T-helper 1 cell treated with Interleukin-12 subunit alpha and Interleukin-12 subunit beta and Interleukin-4 antibody, amounts not matched to agents 30 μg/mL and 1 μg/mL, for 36 hours (primary cell): Measurements from ENCODE around the gene LASP1NB.

ENCODE experiments used
- H3K27ac Mint-ChIP-seq: one replicate; pipeline ENCODE4 v1.8.0; 2021; ENCODE audit warnings: mild to moderate bottlenecking, mixed read lengths
- H3K27me3 Mint-ChIP-seq: one replicate; pipeline ENCODE4 v1.8.0; 2021; ENCODE audit warnings: low read depth, mixed read lengths
- H3K36me3 Mint-ChIP-seq: one replicate; pipeline ENCODE4 v1.8.0; 2021; ENCODE audit warnings: low read depth, mixed read lengths
- H3K4me1 Mint-ChIP-seq: one replicate; pipeline ENCODE4 v1.8.0; 2021; ENCODE audit warnings: low read depth, mixed read lengths
- H3K4me3 Mint-ChIP-seq: one replicate; pipeline ENCODE4 v1.8.0; 2021; ENCODE audit warnings: mild to moderate bottlenecking, moderate library complexity, mixed read lengths
- H3K9me3 Mint-ChIP-seq: one replicate; pipeline ENCODE4 v1.8.0; 2021; ENCODE audit warnings: mixed read lengths

LASP1NB gene

GRCh38 chr17:38925263-38925995 is at the start of gene LASP1NB:
Gene LASP1NB, plus strand, starts transcription at chr17:38925614.
- Mint-ChIP-seq H3K4me1 (peaks cover 22% of the 10 kb centered on the region), H3K36me3 (peaks cover 4% of the 10 kb centered on the region), H3K27me3 (no peaks in the 10 kb centered on the region), H3K4me3 (no peak within 1 kb of the TSS), H3K9me3 (no peaks in the 10 kb centered on the region), H3K27ac (peak within 1 kb of the TSS; percentile 34)

GRCh38 chr17:38877130-38877851 is 48.1 kb upstream of the LASP1NB start:
- Mint-ChIP-seq H3K36me3 (peaks cover 33% of the 10 kb centered on the region), H3K27ac (peak overlapping the region; percentile 62), H3K9me3 (no peaks in the 10 kb centered on the region), H3K27me3 (no peaks in the 10 kb centered on the region), H3K4me3 (peak overlapping the region; percentile 37), H3K4me1 (peaks cover 66% of the 10 kb centered on the region)

GRCh38 chr17:38879878-38880665 is 45.3 kb upstream of the LASP1NB start:
- Mint-ChIP-seq H3K4me1 (peaks cover 73% of the 10 kb centered on the region), H3K27ac (peak overlapping the region; percentile 81), H3K9me3 (no peaks in the 10 kb centered on the region), H3K4me3 (peak overlapping the region; percentile 63), H3K36me3 (peaks cover 46% of the 10 kb centered on the region), H3K27me3 (no peaks in the 10 kb centered on the region)

GRCh38 chr17:38881600-38882191 is 43.7 kb upstream of the LASP1NB start:
- H3K27ac Mint-ChIP-seq, result peak overlapping the region; percentile 79
- H3K27me3 Mint-ChIP-seq, result no peaks in the 10 kb centered on the region
- no peaks in the 10 kb centered on the region for H3K9me3 Mint-ChIP-seq
- peak overlapping the region; percentile 58 for H3K4me3 Mint-ChIP-seq
- H3K36me3 Mint-ChIP-seq, result peaks cover 59% of the 10 kb centered on the region
- H3K4me1 Mint-ChIP-seq, result peaks cover 79% of the 10 kb centered on the region

- Mint-ChIP-seq H3K4me1 (peaks cover 76% of the 10 kb centered on the region), H3K4me3 (peak overlapping the region; percentile 80), H3K27me3 (no peaks in the 10 kb centered on the region), H3K36me3 (peaks cover 62% of the 10 kb centered on the region), H3K27ac (peak overlapping the region; percentile 88), H3K9me3 (no peaks in the 10 kb centered on the region)
Measured at GRCh38 chr17:38882870-38883269, 42.5 kb upstream of the LASP1NB start.

GRCh38 chr17:38883592-38884526 is 41.6 kb upstream of the LASP1NB start:
- peak overlapping the region; percentile 80 for H3K4me3 Mint-ChIP-seq
- H3K4me1 Mint-ChIP-seq, result peaks cover 71% of the 10 kb centered on the region
- peak overlapping the region; percentile 88 for H3K27ac Mint-ChIP-seq
- H3K36me3 Mint-ChIP-seq, result peaks cover 60% of the 10 kb centered on the region
- no peaks in the 10 kb centered on the region for H3K9me3 Mint-ChIP-seq
- H3K27me3 Mint-ChIP-seq, result no peaks in the 10 kb centered on the region

- peaks cover 74% of the 10 kb centered on the region for H3K4me1 Mint-ChIP-seq
- H3K4me3 Mint-ChIP-seq, result no peak overlapping the region
- peak overlapping the region; percentile 64 for H3K27ac Mint-ChIP-seq
- peaks cover 59% of the 10 kb centered on the region for H3K36me3 Mint-ChIP-seq
- H3K27me3 Mint-ChIP-seq, result no peaks in the 10 kb centered on the region
- no peaks in the 10 kb centered on the region for H3K9me3 Mint-ChIP-seq
Measured at GRCh38 chr17:38885044-38885727, 40.2 kb upstream of the LASP1NB start.

- H3K27me3 Mint-ChIP-seq, result no peaks in the 10 kb centered on the region
- H3K27ac Mint-ChIP-seq, result peak overlapping the region; percentile 64
- H3K9me3 Mint-ChIP-seq, result no peaks in the 10 kb centered on the region
- H3K36me3 Mint-ChIP-seq, result peaks cover 57% of the 10 kb centered on the region
- H3K4me3 Mint-ChIP-seq, result peak overlapping the region; percentile 56
- peaks cover 76% of the 10 kb centered on the region for H3K4me1 Mint-ChIP-seq
Measured at GRCh38 chr17:38885728-38886642, 39.4 kb upstream of the LASP1NB start.

- Mint-ChIP-seq H3K27ac (no peak overlapping the region), H3K4me1 (peaks cover 76% of the 10 kb centered on the region), H3K4me3 (no peak overlapping the region)
Measured at GRCh38 chr17:38886643-38887010, 38.8 kb upstream of the LASP1NB start.

GRCh38 chr17:38888842-38889241 is 36.6 kb upstream of the LASP1NB start:
- Mint-ChIP-seq H3K4me3 (no peak overlapping the region), H3K4me1 (peaks cover 72% of the 10 kb centered on the region), H3K9me3 (no peaks in the 10 kb centered on the region), H3K36me3 (peaks cover 39% of the 10 kb centered on the region), H3K27ac (peak overlapping the region; percentile 49), H3K27me3 (no peaks in the 10 kb centered on the region)

More at GRCh38 chr17:38886643-38887010, 38.8 kb upstream of the LASP1NB start:
- Mint-ChIP-seq H3K36me3 (peaks cover 53% of the 10 kb centered on the region), H3K9me3 (no peaks in the 10 kb centered on the region), H3K27me3 (no peaks in the 10 kb centered on the region)

- Mint-ChIP-seq H3K27me3 (no peaks in the 10 kb centered on the region), H3K4me1 (peaks cover 74% of the 10 kb centered on the region), H3K4me3 (peak overlapping the region; percentile 62), H3K9me3 (no peaks in the 10 kb centered on the region), H3K36me3 (peaks cover 43% of the 10 kb centered on the region), H3K27ac (peak overlapping the region; percentile 78)
Measured at GRCh38 chr17:38889745-38890409, 35.5 kb upstream of the LASP1NB start.

GRCh38 chr17:38890410-38890746 is 35.0 kb upstream of the LASP1NB start:
- H3K9me3 Mint-ChIP-seq, result no peaks in the 10 kb centered on the region
- H3K4me3 Mint-ChIP-seq, result peak overlapping the region; percentile 62
- no peaks in the 10 kb centered on the region for H3K27me3 Mint-ChIP-seq
- peaks cover 69% of the 10 kb centered on the region for H3K4me1 Mint-ChIP-seq
- peaks cover 43% of the 10 kb centered on the region for H3K36me3 Mint-ChIP-seq
- H3K27ac Mint-ChIP-seq, result peak overlapping the region; percentile 78
